Activated CD4-positive, alpha-beta T cell treated with anti-CD3 and anti-CD28 coated beads for 24 hours (primary cell): ENCODE results near the gene LATS1.
A peak's percentile ranks its signal among the peaks of the same experiment; 100 is the strongest.
"Not testable (repeated sequence)": the region's sequence is repeated elsewhere in the genome, so short reads cannot be mapped to it uniquely, and the experiment has no call there.

Source experiments
- DNase-seq, 2 donors: peaks; one replicate each; pipeline ENCODE4 v3.0.0-alpha.2; 2020; ENCODE audit warnings: low read depth in 2 of 2

The LATS1 gene

GRCh38 chr6:149728499-149729234, 10.8 kb upstream of the LATS1 start:
- no peak for DNase-seq

- no peak for DNase-seq
Measured at GRCh38 chr6:149727793-149728498, 10.0 kb upstream of the LATS1 start.

- DNase-seq, result no peak
Measured at GRCh38 chr6:149725785-149726184, 7.9 kb upstream of the LATS1 start.

- peak in 1 of 2 donors; percentile 39 for DNase-seq
Measured at GRCh38 chr6:149723771-149724417, 6.0 kb upstream of the LATS1 start.

GRCh38 chr6:149723262-149723661, 5.4 kb upstream of the LATS1 start:
- DNase-seq, result no peak

GRCh38 chr6:149719531-149719930, 1.6 kb upstream of the LATS1 start:
- no peak for DNase-seq

GRCh38 chr6:149717255-149717587, 680 bp downstream of the LATS1 start:
- DNase-seq, result no peak

GRCh38 chr6:149716181-149716963, 1.5 kb downstream of the LATS1 start:
- DNase-seq, result no peak

GRCh38 chr6:149714442-149714841, 3.5 kb downstream of the LATS1 start:
- DNase-seq, result no peak

GRCh38 chr6:149711711-149712110, 6.2 kb downstream of the LATS1 start:
- DNase-seq, result no peak

- no peak for DNase-seq
Measured at GRCh38 chr6:149701714-149702113, 16.2 kb downstream of the LATS1 start.

GRCh38 chr6:149699150-149699549, 18.8 kb downstream of the LATS1 start:
- DNase-seq, result no peak

GRCh38 chr6:149698175-149698574, 19.7 kb downstream of the LATS1 start:
- DNase-seq, result no peak

GRCh38 chr6:149696901-149697300, 21.0 kb downstream of the LATS1 start:
- no peak for DNase-seq

GRCh38 chr6:149694921-149695320, 23.0 kb downstream of the LATS1 start:
- DNase-seq, result no peak

- DNase-seq, result no peak
Measured at GRCh38 chr6:149691201-149691600, 26.7 kb downstream of the LATS1 start.

- DNase-seq, result no peak
Measured at GRCh38 chr6:149686230-149686629, 31.7 kb downstream of the LATS1 start.

GRCh38 chr6:149683256-149683859, 34.5 kb downstream of the LATS1 start:
- no peak for DNase-seq

GRCh38 chr6:149681845-149682244, 36.1 kb downstream of the LATS1 start:
- DNase-seq, result not testable (repeated sequence)

GRCh38 chr6:149681209-149681608, 36.7 kb downstream of the LATS1 start:
- DNase-seq, result no peak

GRCh38 chr6:149680503-149680902, 37.4 kb downstream of the LATS1 start:
- no peak for DNase-seq

GRCh38 chr6:149672265-149672664, 45.6 kb downstream of the LATS1 start:
- DNase-seq, result not testable (repeated sequence)
